Measurements from ENCODE around the gene B3GALT5. TPM values are rescaled to one million over a fixed set of nuclear protein-coding genes. Genes with fewer than 3 reads are reported as not detected.

The B3GALT5 gene
- total and polyA plus RNA-seq, 2 of the 4 experiments (the other 2 are of a cell fraction), result 0.05 to 0.18 TPM

- H2AK5ac ChIP-seq (ENCODE audit: low read depth, low read length), result no peak overlapping the region
- ATAC-seq (ENCODE audit: low read depth) (no peak), DNase-seq (no peak)
- no peak overlapping the region for H2AFZ ChIP-seq (replicated peaks; ENCODE audit: low read length, poor library complexity)
- ChIA-PET POLR2A (ENCODE audit: unreplicated experiment) (no interaction called here), CTCF (no interaction called here)
- no peak overlapping the region for H2BK120ac ChIP-seq (ENCODE audit: low read depth, low read length)
- H3K9me3 ChIP-seq (ENCODE audit: control insufficient read depth, insufficient read depth, low read length), result peaks cover 5% of the 10 kb centered on the region; the same call in 1 of the 2 replicates
- no peak overlapping the region for H3K4me3 ChIP-seq (ENCODE audit: insufficient read depth, low read depth, low read length)
- no peaks in the 10 kb centered on the region for H3K36me3 ChIP-seq (ENCODE audit: control insufficient read depth, insufficient read depth, low read length)
- no peaks in the 10 kb centered on the region for H3K79me1 ChIP-seq (ENCODE audit: low read depth in 1 of 2, low read length in 2 of 2)
- no peak overlapping the region for H3K4me2 ChIP-seq (ENCODE audit: low read depth, low read length)
- H3K9ac ChIP-seq (ENCODE audit: low read depth, low read length), result no peak overlapping the region
- H2AK9ac ChIP-seq (replicated peaks; ENCODE audit: low read depth, low read length, poor library complexity), result no peak overlapping the region
- 0 out of 2 replicates have a peak, but pooled peaks cover 3% of the 10 kb centered on the region for H3K9me1 ChIP-seq (ENCODE audit: insufficient read depth, low read length)
- no peak overlapping the region for H2BK20ac ChIP-seq (ENCODE audit: low read depth, low read length)
- dilution Hi-C loops (cut with HindIII; ENCODE audit: low sequenced_read_pairs, unreplicated experiment), result no loop called here
- H3K27me3 ChIP-seq (ENCODE audit: control insufficient read depth, insufficient read depth, low read length), result peaks cover 3% of the 10 kb centered on the region
- no peak overlapping the region for H2BK5ac ChIP-seq (ENCODE audit: low read depth, low read length, poor library complexity, severe bottlenecking)
- TF ChIP-seq CEBPB (IDR thresholded peaks at IDR 0.05; ENCODE audit: low read depth, low read length), result no peak
- no peak for TF ChIP-seq MAFK (IDR thresholded peaks at IDR 0.05; ENCODE audit: low read depth, low read length)
- TF ChIP-seq BHLHE40 (IDR thresholded peaks at IDR 0.05; ENCODE audit: low read depth, low read length), result no peak
- no peak for TF ChIP-seq SMC3 (IDR thresholded peaks at IDR 0.05; ENCODE audit: low read depth, low read length)
- TF ChIP-seq CTCF (conservative IDR thresholded peaks at IDR 0.05; ENCODE audit: low read depth, low read length), result no peak
- no peak for TF ChIP-seq RAD21 (IDR thresholded peaks at IDR 0.05; ENCODE audit: low read length)
- no peak for TF ChIP-seq MXI1 (IDR thresholded peaks at IDR 0.05; ENCODE audit: borderline replicate concordance, low read depth, low read length)
- TF ChIP-seq NFE2L2 (IDR thresholded peaks at IDR 0.05; ENCODE audit: low read depth, low read length), result no peak
- TF ChIP-seq RCOR1 (IDR thresholded peaks at IDR 0.05; ENCODE audit: insufficient replicate concordance, low read length), result no peak
- no peak for TF ChIP-seq FOS (IDR thresholded peaks at IDR 0.05; ENCODE audit: low read depth, low read length)
- TF ChIP-seq MAZ (IDR thresholded peaks at IDR 0.05; ENCODE audit: borderline replicate concordance, low read depth, low read length), result no peak
- no peak for TF ChIP-seq POLR2A (IDR thresholded peaks at IDR 0.05; ENCODE audit: low read depth, low read length)
- no peak for TF ChIP-seq ELK1 (IDR thresholded peaks at IDR 0.05; ENCODE audit: borderline replicate concordance, low read depth, low read length)
- H3K18ac ChIP-seq (ENCODE audit: low read depth, low read length), result no peak overlapping the region
- BruUV-seq (replicated peaks), result no TSS peak
- no peak overlapping the region for H4K91ac ChIP-seq (ENCODE audit: insufficient read depth, low read depth, low read length)
- no peak overlapping the region for H3K4ac ChIP-seq (ENCODE audit: low read depth, low read length)
- intact Hi-C loops (cut with micrococcal nuclease), result no loop called here
- in situ Hi-C loops (cut with MboI; ENCODE audit: low sequenced_read_pairs), result no loop called here
- no peak overlapping the region for H3K23ac ChIP-seq (ENCODE audit: low read depth, low read length)
- no peak overlapping the region for H4K8ac ChIP-seq (ENCODE audit: low read depth in 2 of 2, low read length in 2 of 2)
- H3K4me1 ChIP-seq (ENCODE audit: control insufficient read depth, insufficient read depth, low read length), result peaks cover 7% of the 10 kb centered on the region; the same call in 1 of the 2 replicates
- no peak overlapping the region for H3K56ac ChIP-seq (ENCODE audit: extremely low read depth, insufficient read depth, low read length)
- no peaks in the 10 kb centered on the region for H4K20me1 ChIP-seq (ENCODE audit: insufficient read depth, low read length)
- WGBS, 2 experiments (ENCODE audit: extremely low coverage in 2 of 2, insufficient read length in 1 of 2), result 71% methylated on average over 6 of the region's 8 CpGs; no CpG with 5 or more reads in 1 of the 2 experiments
- no peak overlapping the region for H4K5ac ChIP-seq (ENCODE audit: low read depth, low read length)
- H2BK15ac ChIP-seq (ENCODE audit: low read depth, low read length), result no peak overlapping the region
- H3K14ac ChIP-seq (replicated peaks; ENCODE audit: low read depth, low read length), result no peak overlapping the region
- H3K27ac ChIP-seq (ENCODE audit: insufficient read depth, low read length), result no peak overlapping the region
These were observed 24.6 kb downstream of the B3GALT5 start for GRCh38 chr21:39637197-39637970.
